NCI-H226 (cell line): ENCODE results near the gene SMIM43.
"Not testable (repeated sequence)": the region's sequence is repeated elsewhere in the genome, so short reads cannot be mapped to it uniquely, and the experiment has no call there.

Experiments
- DNase-seq: peaks from one replicate; pipeline ENCODE4 v3.0.0-alpha.2; 2015

SMIM43 gene

DNA sequence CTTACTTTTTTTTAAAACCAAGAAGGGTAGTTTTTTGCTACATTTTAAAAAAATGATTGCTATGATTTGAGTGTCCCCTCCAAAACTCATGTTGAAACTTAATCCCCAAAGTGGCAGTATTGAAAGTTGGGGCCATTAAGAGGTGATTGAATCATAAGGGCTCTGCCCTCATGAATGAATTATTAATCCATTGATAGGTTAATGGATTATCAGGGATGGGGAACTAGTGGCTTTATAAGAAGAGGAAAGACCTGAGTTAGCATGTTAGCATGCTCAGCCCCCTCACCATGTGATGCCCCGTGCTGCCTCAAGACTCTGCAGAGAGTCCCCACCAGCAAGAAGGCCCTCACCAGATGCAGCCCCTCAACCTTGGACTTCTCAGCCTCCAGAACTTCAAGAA, 31.0 kb downstream of the SMIM43 start:
- DNase-seq, result no peak

DNA sequence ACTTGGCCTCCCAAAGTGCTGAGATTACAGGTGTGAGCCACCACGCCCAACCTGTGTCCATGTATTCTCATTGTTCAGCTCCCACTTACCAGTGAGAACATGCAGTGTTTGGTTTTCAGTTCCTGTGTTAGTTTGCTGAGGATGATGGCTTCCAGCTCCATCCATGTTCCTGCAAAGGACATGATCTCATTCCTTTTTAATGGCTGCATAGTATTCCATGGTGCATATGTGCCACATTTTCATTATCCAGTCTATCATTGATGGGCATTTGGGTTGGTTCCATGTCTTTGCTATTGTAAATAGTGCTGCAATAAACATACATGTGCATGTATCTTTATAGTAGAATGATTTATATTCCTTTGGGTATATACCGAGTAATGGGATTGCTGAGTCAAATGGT, 35.2 kb downstream of the SMIM43 start:
- DNase-seq, result not testable (repeated sequence)

DNA sequence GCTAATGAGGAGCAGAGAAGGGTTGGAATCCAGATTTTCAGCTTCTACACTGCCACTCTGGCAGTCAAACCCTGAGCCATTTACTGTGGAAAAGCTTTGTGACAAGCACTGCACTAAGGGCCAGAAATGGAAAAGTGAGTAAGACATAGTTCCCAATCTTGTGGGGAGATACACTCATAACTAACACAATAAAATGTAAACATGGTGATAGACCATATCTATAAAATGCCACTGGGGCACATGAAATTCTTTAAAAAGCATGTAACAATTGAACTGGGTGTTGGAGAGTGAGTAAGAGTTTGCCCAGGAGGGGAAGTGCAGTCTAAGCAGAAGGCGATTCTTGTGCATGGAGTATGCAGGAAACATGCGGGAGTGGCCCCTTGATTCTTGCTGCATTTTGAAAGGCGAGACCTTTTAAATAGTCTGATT, 36.2 kb downstream of the SMIM43 start:
- peak; percentile 69 for DNase-seq

DNA sequence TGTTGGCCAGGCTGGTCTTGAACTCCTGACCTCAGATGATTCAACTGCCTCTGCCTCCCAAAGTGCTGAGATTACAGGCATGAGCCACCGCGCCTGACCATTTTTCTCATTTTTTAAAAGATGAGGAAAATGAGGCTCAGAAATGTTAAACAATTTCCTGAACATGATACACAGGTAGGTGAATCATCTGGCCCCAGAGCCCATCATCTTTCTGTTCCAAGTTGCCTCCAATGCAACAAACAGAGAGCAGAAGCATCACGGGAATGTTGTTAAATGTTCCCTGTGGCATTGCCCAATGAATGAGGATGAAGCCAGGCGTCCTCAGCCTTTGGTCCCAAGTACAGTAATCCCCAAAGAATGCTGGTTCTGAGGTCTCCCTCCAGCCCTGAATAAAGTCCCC, 36.9 kb downstream of the SMIM43 start:
- peak; percentile 90 for DNase-seq

DNA sequence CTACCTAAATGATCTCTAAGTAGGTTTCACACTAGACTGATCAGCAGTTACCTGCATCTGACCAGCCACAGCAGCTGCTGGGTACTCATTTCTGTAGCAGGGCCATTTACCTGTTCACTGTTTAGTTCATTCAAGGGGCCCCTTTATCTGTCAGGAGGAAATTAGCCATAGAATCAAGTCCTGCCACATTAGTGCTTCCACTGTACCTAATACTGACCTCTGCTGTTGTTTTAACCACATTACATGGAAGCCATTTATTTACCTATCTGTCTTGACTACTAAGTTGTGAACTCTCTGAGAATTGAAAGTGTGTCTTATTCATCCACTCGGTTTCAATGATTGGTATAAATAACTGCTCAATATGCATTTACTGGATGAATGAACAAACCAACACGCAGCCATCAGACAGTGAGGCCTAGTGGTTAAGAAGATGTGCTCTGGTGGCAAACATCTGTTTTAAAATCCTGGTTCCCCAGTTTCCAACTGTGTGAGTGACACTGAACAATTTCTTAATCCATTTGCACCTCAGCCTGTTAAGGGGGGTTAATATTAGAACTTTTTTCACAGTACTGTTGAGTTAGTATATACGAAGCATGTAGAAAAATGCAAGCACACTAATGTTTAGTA, 38.2 kb downstream of the SMIM43 start:
- peak; percentile 50 for DNase-seq

DNA sequence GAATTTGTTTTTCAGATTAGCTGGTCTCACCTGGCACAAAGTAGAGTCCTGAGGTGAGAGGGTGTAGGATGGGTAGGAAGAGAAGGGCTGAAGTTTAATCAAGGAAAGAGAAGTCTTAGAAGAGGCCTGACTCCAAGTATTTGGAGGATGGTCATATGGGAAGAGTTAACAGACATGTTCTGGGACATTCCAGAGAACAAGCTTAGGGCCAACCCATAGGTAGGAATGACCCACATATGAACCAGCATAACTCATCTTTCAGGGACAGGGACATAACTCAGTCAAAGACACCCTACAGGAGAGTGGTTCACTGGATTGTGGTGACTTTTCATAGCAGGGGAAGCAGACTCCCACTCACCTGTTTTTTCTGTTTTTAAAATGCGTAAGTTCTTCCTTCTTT, 40.3 kb downstream of the SMIM43 start:
- no peak for DNase-seq

DNA sequence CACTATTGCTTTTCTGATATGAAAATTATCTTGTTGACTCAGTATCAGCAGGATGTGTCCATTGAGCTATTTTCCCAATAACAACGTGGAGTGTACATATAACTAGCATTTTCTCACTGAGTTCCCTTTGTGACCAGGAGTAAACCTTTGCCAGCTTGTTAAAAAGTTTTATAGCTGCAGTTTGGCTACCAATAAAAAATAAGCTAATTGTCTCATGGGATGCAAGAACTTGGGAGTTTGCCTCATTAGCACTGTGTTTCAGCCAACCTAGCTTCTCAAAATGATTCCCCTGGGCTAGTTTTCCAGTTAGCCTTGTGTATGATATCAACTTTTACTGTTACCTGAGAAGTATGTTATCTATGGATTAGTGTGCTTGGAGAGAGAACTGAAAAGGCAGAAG, 43.3 kb downstream of the SMIM43 start:
- no peak for DNase-seq

DNA sequence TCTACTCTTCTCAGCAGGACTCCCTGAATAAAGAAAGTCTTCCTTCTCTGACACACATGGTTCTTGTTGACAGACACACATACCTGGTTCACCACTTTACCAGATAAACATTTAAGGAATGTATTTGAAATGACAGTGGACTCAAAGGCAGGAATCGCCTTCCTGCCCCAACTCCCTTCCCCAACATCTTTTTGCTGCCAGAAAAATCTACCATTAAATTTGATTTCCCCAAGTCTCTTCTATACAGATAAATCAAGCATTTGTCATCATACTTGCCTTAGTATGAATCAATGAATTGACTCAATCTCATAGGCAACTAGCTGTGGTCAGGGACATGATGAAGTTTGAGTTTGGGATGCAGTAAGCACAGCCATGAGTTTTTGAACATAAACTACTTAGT, 44.9 kb downstream of the SMIM43 start:
- peak; percentile 11 for DNase-seq

DNA sequence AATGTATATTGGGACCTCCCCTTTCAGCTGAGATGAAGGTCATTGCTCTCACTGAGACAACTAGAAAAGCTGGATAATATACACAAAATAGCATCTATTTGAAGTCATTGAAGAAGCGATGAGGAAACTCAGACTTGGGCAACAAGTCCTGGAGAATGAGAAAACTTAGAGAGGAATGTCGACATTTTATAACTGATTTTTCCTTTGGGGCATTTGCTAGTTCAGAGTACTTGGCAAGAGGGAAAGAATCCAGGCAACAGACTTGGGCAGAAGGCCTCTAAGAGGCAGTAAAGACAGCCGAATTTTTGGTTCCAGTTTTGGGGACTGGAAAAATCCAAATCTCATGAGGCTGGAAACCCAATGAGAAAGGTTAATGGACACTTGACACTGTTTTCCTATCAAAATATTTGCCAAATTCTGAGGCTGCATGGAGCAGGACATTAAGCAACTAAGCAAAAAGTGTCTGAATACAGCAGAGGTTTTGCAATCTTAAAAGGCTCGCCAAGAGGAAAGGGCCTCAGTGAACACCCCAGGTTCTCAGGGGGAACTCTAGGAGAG, 47.2 kb downstream of the SMIM43 start:
- DNase-seq, result peak; percentile 28

DNA sequence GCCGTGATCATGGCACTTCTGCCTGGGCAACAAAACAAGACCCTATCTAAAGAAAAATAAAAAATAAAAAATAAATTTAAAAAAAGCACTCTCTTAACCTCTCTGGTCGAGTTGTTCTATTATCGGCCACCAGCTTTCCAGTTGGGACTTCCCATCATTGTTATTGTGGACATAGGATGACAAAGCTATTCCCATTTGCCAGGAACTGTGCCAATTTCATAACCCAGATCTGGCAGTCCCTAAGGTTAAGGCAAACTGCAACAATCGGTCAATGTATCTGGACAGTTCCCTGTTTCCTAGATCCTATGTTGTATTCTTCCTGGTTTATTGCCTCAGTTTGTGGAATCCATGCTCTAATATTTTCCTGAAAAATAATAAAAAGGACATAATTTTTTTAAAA, 50.4 kb downstream of the SMIM43 start:
- DNase-seq, result no peak

DNA sequence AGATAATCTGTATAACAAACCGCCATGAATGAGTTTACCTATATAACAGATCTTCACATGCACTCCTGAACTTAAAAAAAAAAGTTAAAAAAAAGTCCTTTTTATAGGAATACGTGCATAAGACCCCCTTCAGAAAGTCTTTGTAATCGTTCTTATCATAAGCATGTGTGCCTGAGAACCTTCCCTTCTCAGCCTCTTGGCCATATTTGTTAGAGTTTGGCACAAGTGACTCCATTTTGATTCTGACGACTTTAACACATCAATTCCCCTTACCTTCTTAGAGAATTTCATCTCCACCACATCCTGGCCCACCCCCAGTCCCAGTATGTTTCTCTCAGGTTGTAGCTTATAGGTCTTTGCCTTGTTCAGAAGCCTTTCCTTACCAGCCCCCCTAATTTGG, 52.2 kb downstream of the SMIM43 start:
- DNase-seq, result no peak

DNA sequence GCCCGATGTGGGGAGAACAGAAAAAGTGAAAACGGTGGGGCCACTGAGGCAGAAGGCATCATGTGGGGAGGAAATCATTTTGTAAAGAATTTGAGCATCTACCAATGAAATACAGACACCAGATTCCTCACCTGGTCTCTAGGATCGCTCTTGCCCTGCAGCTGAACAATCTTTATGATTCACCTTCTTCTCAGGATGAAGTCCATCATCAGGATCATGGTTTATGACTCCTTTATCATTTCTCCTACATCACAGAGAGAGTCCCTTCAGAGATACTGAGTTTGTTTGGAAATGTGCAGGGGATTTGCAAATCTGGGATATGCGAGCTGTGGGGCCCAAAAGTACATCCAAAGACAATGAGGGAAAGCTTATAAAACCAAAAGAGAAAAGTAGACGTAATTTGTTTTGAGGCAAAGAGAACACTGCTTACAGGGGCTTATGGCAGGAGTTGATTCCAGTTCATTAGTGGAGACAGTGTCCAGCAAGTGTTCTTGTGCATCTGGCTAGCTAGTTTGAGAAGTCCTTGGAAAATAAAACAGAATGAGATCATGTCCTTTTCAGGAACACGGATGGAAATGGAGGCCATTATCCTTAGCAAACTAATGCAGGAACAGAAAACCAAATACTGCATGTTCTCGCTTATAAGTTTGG, 52.8 kb downstream of the SMIM43 start:
- no peak for DNase-seq

DNA sequence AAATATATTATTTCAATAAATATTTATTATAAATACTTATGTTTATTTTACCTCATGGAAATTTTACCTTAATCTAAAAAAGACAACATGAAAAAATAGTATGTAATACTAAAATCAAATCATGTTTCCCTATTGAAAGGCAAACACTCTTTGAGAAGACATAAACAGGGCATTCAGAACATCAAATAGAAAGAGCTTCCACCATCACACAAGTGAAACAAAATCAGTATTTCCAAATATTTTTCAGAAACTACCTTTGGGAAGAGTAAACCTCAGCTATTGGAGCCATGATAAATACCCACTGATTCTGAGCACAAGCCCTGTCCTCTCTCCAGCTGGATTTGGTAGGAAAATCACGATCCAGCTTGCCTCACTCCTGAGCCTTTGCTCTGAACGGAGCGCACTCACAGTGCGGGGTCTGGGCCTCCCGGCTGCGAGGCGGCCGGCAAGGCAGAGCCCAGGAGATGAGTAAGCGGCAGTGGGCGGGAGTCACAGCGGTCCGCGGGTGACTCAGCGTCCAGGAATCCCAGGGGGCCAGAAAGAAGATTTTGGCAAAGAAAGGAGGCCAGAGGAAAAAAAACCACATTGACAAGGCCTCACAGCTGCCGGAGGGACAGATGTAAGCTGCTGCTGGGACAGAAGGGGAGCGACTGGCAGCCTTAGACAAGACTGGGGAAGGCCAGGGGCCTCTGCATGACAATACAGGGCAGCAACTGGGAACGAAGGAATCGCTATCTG, 53.5 kb downstream of the SMIM43 start:
- peak; percentile 90 for DNase-seq

DNA sequence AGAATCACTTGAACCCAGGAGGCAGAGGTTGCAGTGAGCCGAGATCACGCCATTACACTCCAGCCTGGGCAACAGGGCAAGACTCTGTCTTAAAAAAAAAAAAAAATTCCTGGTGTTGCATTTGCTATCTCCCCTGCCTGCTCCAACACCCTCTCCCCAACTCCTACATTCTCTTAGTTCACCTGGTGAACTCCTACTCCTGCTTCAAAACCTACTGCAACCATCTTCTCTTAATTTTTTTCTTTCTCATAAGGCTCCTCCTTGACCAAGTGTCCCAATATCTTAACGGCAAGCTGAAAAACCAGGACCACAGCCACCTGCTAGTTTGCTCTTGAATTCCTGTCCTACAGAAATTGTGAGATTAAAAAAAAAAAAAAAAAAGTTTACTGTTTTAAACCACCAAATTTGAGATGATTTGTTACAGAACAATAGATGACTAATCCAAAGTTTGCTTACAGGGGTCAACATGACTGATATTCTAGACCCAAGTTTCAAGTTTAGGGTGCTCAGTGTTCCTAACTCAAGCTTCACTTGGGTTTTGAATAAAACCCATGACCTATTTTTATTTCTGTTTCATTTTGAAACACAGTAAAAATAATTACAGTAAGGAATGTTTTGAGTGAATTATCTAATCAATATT, 55.1 kb downstream of the SMIM43 start:
- DNase-seq, result no peak
